NT2/D1 (cell line): Measurements from ENCODE around the gene FOXI1.

Experiments used
- YY1 ChIP-seq: IDR thresholded peaks from 2 replicates; pipeline ENCODE4 v1.6.1; 2011; ENCODE audit not compliant: insufficient read length, insufficient read depth
- ZNF274 ChIP-seq: IDR thresholded peaks from 2 replicates; pipeline ENCODE4 v1.6.1; 2011; ENCODE audit warnings: mild to moderate bottlenecking, low read depth, low read length

DNA sequence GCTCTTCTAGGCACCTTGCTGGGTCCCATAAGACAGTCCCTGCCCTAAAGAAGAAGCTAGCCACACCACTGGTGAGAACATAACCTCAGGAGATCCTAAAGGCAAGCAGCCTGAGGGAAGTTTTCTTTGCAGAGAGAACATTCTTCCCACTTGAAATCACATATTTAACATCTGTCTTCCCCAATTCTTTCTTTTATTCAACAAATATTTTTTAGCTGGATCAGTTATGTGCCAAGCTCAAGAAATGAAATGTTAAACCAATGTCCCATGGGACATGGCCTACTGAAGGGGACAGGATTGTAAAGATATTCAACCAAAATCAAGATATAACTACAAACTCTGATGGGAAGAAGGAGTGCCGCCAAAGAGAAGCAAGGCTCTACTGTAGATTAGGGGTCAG lies 36.5 kb downstream of the FOXI1 start:
- TF ChIP-seq ZNF274 (no peak), YY1 (no peak)
